Right lobe of liver (tissue), 4 donors: ENCODE results near the gene KIF5B.

Experiments used
- POLR2A ChIP-seq: fragments of 450-650 bp; IDR thresholded peaks from one replicate; pipeline ENCODE4 v1.6.1; 2017; ENCODE audit warnings: antibody characterized with exemption, mild to moderate bottlenecking
- TF ChIP-seq, protein P1 (sequence below), 4 donors: fragments of 200-600 bp in 3 of 4; fragments of 450-650 bp in 1 of 4; IDR thresholded peaks; one replicate each; pipeline versions ENCODE4 v1.5.1 to v1.8.0; 2016 to 2022; ENCODE audit warnings: antibody characterized with exemption in 4 of 4, mild to moderate bottlenecking in 2 of 4
- donor health status: DM: no; HTN: no; CAD: no.
- donor health status: DM: no; HTN: no; CAD: no.
- donor health status: DM: no; HTN: yes; CAD: no.

DNA sequence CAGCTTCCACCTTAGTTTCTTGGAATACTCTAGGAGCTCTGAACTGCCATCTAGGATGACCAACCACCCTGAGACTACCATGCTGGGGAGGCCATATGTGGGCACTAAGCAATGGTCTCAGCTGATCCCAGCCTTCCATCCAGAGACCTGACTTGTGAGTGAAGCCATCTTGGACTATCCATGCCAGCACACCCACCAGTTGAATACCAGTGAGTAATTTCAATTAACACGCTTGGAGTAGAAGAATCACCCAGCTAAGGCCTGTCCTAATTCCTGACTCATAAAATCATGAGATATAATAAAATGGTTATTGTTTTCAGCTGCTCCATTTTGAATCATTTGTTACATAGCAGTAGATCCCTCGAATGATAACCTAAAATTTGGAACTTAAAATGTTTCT lies 5.2 kb upstream of the KIF5B start:
- no peak for TF ChIP-seq POLR2A
- TF ChIP-seq, protein P1, sequence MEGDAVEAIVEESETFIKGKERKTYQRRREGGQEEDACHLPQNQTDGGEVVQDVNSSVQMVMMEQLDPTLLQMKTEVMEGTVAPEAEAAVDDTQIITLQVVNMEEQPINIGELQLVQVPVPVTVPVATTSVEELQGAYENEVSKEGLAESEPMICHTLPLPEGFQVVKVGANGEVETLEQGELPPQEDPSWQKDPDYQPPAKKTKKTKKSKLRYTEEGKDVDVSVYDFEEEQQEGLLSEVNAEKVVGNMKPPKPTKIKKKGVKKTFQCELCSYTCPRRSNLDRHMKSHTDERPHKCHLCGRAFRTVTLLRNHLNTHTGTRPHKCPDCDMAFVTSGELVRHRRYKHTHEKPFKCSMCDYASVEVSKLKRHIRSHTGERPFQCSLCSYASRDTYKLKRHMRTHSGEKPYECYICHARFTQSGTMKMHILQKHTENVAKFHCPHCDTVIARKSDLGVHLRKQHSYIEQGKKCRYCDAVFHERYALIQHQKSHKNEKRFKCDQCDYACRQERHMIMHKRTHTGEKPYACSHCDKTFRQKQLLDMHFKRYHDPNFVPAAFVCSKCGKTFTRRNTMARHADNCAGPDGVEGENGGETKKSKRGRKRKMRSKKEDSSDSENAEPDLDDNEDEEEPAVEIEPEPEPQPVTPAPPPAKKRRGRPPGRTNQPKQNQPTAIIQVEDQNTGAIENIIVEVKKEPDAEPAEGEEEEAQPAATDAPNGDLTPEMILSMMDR (IDR thresholded peaks at IDR 0.05), result no peak
